Measurements from ENCODE around the gene SCP2D1.

DNA sequence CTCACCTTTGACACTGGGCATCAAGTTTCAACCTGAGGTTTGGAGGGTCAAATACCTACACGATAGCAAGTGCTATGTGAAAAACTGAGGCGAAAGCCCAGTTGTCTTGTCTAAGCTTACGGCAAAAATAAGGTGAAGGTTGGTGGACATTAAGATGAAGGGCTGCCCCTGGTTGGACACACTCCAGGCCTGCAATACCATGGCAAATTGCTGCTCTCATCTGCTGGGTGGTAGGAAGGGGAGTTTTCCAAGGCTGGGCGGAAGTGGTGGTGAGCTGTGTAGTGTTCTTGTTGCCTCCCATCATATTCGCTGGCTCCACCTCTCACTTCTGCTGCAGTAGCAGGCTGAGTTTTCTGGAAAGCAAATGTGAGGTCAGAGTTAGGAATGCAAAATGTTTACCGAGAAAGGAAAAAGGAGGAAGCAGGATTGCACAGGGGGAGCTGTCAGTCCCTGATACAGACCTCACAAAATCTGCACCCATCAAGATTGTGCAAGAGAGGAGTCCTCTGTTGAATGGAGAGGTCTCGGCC is 33.7 kb downstream of the SCP2D1 start:
- TF ChIP-seq CTCF (IDR thresholded peaks at IDR 0.05) (no peak), POLR2A (IDR thresholded peaks at IDR 0.05) (no peak)
